GM23248 (cell line): ENCODE data around the gene HIVEP1. TPM values are rescaled to one million over a fixed set of nuclear protein-coding genes. Genes with fewer than 3 reads are reported as not detected.

Experiments
- DNase-seq: peaks from one replicate; pipeline ENCODE4 v3.0.0-alpha.2; 2015
- H2AFZ ChIP-seq: fragments of 200-600 bp; sonication (generic); 2 replicates; pipeline ENCODE4 v1.6.1; 2016; ENCODE audit warnings: antibody characterized with exemption
- H3F3A ChIP-seq: fragments of 200-600 bp; sonication (generic); 2 replicates; pipeline ENCODE4 v1.6.1; 2016; ENCODE audit warnings: mild to moderate bottlenecking, antibody characterized with exemption, mixed run types; ENCODE audit not compliant: insufficient read depth
- H3K27ac ChIP-seq: fragments of 200-600 bp; sonication (generic); 2 replicates; pipeline ENCODE4 v1.5.1; 2016; ENCODE audit warnings: mild to moderate bottlenecking
- H3K27me3 ChIP-seq: fragments of 200-600 bp; sonication (generic); replicated peaks from 2 replicates; pipeline ENCODE4 v1.6.1; 2016; ENCODE audit warnings: mild to moderate bottlenecking; ENCODE audit not compliant: insufficient read depth
- H3K36me3 ChIP-seq: fragments of 200-600 bp; sonication (generic); 2 replicates; pipeline ENCODE4 v1.6.1; 2016; ENCODE audit warnings: low read depth, mild to moderate bottlenecking
- H3K4me1 ChIP-seq: fragments of 200-600 bp; sonication (generic); 2 replicates; pipeline ENCODE4 v1.6.1; 2016; ENCODE audit warnings: mild to moderate bottlenecking; ENCODE audit not compliant: insufficient read depth
- H3K4me2 ChIP-seq: fragments of 200-600 bp; sonication (generic); one replicate; pipeline ENCODE4 v1.6.1; 2016; ENCODE audit warnings: mild to moderate bottlenecking; ENCODE audit not compliant: unreplicated experiment
- H3K4me3 ChIP-seq: fragments of 200-600 bp; sonication (generic); 2 replicates; pipeline ENCODE4 v1.5.1; 2016; ENCODE audit warnings: mild to moderate bottlenecking
- H3K79me2 ChIP-seq: fragments of 200-600 bp; sonication (generic); 2 replicates; pipeline ENCODE4 v1.6.1; 2016; ENCODE audit warnings: mild to moderate bottlenecking; ENCODE audit not compliant: insufficient read depth
- H3K9ac ChIP-seq: fragments of 200-600 bp; sonication (generic); 2 replicates; pipeline ENCODE4 v1.6.1; 2016; ENCODE audit warnings: mild to moderate bottlenecking
- H3K9me2 ChIP-seq: fragments of 200-600 bp; sonication (generic); 2 replicates; pipeline ENCODE4 v1.6.1; 2016; ENCODE audit warnings: mixed run types, mild to moderate bottlenecking, moderate library complexity; ENCODE audit not compliant: insufficient read depth
- H3K9me3 ChIP-seq: fragments of 200-600 bp; sonication (generic); one replicate; pipeline ENCODE4 v1.6.1; 2017; ENCODE audit warnings: low read depth
- H4K20me1 ChIP-seq: fragments of 200-600 bp; sonication (generic); 2 replicates; pipeline ENCODE4 v1.6.0; 2016; ENCODE audit not compliant: insufficient read depth
- EZH2 ChIP-seq: fragments of 200-600 bp; sonication (generic); IDR thresholded peaks from 2 replicates; pipeline ENCODE4 v1.6.1; 2018; ENCODE audit warnings: antibody characterized with exemption, mild to moderate bottlenecking; ENCODE audit not compliant: insufficient read depth, poor library complexity, severe bottlenecking
- EZH2phosphoT487 ChIP-seq: fragments of 200-600 bp; sonication (generic); IDR thresholded peaks from 2 replicates; pipeline ENCODE4 v1.6.1; 2018; ENCODE audit warnings: antibody characterized with exemption, moderate library complexity, mild to moderate bottlenecking, low read depth; ENCODE audit not compliant: insufficient read depth
- WGBS, 2 experiments: methylation state at CpG; one replicate each; pipeline ENCODE4 v1.1.6; 2015 to 2017; ENCODE audit warnings: low lambda C conversion rate in 2 of 2, low coverage in 1 of 2; ENCODE audit errors: missing lambda C conversion rate in 2 of 2; 5-methylcytosine and 5-hydroxymethylcytosine counted together
- in situ Hi-C: fragments of 300-500 bp; cut with MboI; formaldehyde crosslinking; loops from 2 replicates; pipeline ENCODE4 v1.15.0; 2020
- polyA plus RNA-seq: library from polyadenylated mRNA; unstranded; fragments of >200 nt; fragmentation: Nextera tagmentation; extraction: Ambion mirVana; gene quantifications from 2 replicates; pipeline ENCODE4 v1.2.1, GENCODE V29; 2016
- total RNA-seq: library from RNA; depleted of rRNA; stranded (reverse); fragments of >200 nt; shearing (Covaris generic); gene quantifications from 2 replicates; pipeline ENCODE4 v1.2.3, GENCODE V29; 2014

Gene HIVEP1
- total and polyA plus RNA-seq, 2 experiments from 2014 or later, result 3.3 to 7.1 TPM

- WGBS, 2 experiments, result 22 to 24% methylated on average over 3 of the region's 3 CpGs
- no peak overlapping the region for H3K9ac ChIP-seq
- H2AFZ ChIP-seq, result no peak overlapping the region
- H4K20me1 ChIP-seq, result no peaks in the 10 kb centered on the region
- no peak overlapping the region for H3K27ac ChIP-seq
- H3K27me3 ChIP-seq, result no peaks in the 10 kb centered on the region
- H3K79me2 ChIP-seq, result no peaks in the 10 kb centered on the region
- no peaks in the 10 kb centered on the region for H3K36me3 ChIP-seq
- no peaks in the 10 kb centered on the region for H3K9me3 ChIP-seq
- H3K4me2 ChIP-seq, result no peak overlapping the region
- 0 out of 2 replicates have a peak, but pooled peaks cover 8% of the 10 kb centered on the region for H3K4me1 ChIP-seq
- no peaks in the 10 kb centered on the region for H3F3A ChIP-seq
- no peak for TF ChIP-seq EZH2phosphoT487
- TF ChIP-seq EZH2, result no peak
- DNase-seq, result no peak
- in situ Hi-C loops, result no loop called here
- no peak overlapping the region for H3K4me3 ChIP-seq
- H3K9me2 ChIP-seq, result no peaks in the 10 kb centered on the region
Observed at GRCh38 chr6:12178521-12178920, 166.4 kb downstream of the HIVEP1 start.

GRCh38 chr6:12181481-12181880, 169.4 kb downstream of the HIVEP1 start:
- no peaks in the 10 kb centered on the region for H3K9me3 ChIP-seq
- in situ Hi-C loops, result no loop called here
- 94 to 96% methylated on average over 4 of the region's 4 CpGs for WGBS, 2 experiments
- H4K20me1 ChIP-seq, result no peaks in the 10 kb centered on the region
- no peaks in the 10 kb centered on the region for H3K79me2 ChIP-seq
- no peak overlapping the region for H3K4me3 ChIP-seq
- DNase-seq, result no peak
- H3K4me2 ChIP-seq, result no peak overlapping the region
- TF ChIP-seq EZH2phosphoT487 (no peak), EZH2 (no peak)
- no peaks in the 10 kb centered on the region for H3K36me3 ChIP-seq
- H3K27ac ChIP-seq, result no peak overlapping the region
- H3F3A ChIP-seq, result no peaks in the 10 kb centered on the region
- no peak overlapping the region for H2AFZ ChIP-seq
- no peaks in the 10 kb centered on the region for H3K9me2 ChIP-seq
- 0 out of 2 replicates have a peak, but pooled peaks cover 3% of the 10 kb centered on the region for H3K4me1 ChIP-seq
- H3K9ac ChIP-seq, result no peak overlapping the region
- no peaks in the 10 kb centered on the region for H3K27me3 ChIP-seq

- in situ Hi-C loops, result no loop called here
- DNase-seq, result peak; percentile 45
- H2AFZ ChIP-seq, result 0 out of 2 replicates have a peak overlapping the region, but pooled peaks have one; percentile 4
Observed at GRCh38 chr6:12182676-12183075, 170.6 kb downstream of the HIVEP1 start.

GRCh38 chr6:12185081-12185673, 173.1 kb downstream of the HIVEP1 start:
- Histone ChIP-seq H3K9ac (no peak overlapping the region), H3K79me2 (no peaks in the 10 kb centered on the region), H3K27me3 (no peaks in the 10 kb centered on the region), H3K4me3 (no peak overlapping the region), H3K36me3 (no peaks in the 10 kb centered on the region), H2AFZ (no peak overlapping the region), H3K9me2 (no peaks in the 10 kb centered on the region), H3K4me2 (no peak overlapping the region), H3F3A (no peaks in the 10 kb centered on the region), H4K20me1 (no peaks in the 10 kb centered on the region), H3K9me3 (no peaks in the 10 kb centered on the region), H3K4me1 (0 out of 2 replicates have a peak, but pooled peaks cover 3% of the 10 kb centered on the region), H3K27ac (no peak overlapping the region)
- in situ Hi-C loops, result no loop called here
- 90 to 95% methylated on average over 6 of the region's 6 CpGs for WGBS, 2 experiments
- TF ChIP-seq EZH2phosphoT487 (no peak), EZH2 (no peak)
- DNase-seq, result no peak

More at GRCh38 chr6:12182676-12183075, 170.6 kb downstream of the HIVEP1 start:
- H3K4me3 ChIP-seq, result no peak overlapping the region
- no peak for TF ChIP-seq EZH2phosphoT487
- no peak for TF ChIP-seq EZH2
- H3K4me1 ChIP-seq, result 0 out of 2 replicates have a peak, but pooled peaks cover 3% of the 10 kb centered on the region
- no peaks in the 10 kb centered on the region for H4K20me1 ChIP-seq
- H3K9ac ChIP-seq, result no peak overlapping the region
- no peak overlapping the region for H3K27ac ChIP-seq
- WGBS, 2 experiments, result 88 to 90% methylated on average over 5 of the region's 5 CpGs
- no peaks in the 10 kb centered on the region for H3K9me2 ChIP-seq
- H3K36me3 ChIP-seq, result no peaks in the 10 kb centered on the region
- no peaks in the 10 kb centered on the region for H3K79me2 ChIP-seq
- H3K9me3 ChIP-seq, result no peaks in the 10 kb centered on the region
- H3F3A ChIP-seq, result no peaks in the 10 kb centered on the region
- H3K4me2 ChIP-seq, result no peak overlapping the region
- H3K27me3 ChIP-seq, result no peaks in the 10 kb centered on the region

- WGBS, 2 experiments, result 71 to 72% methylated on average over 4 of the region's 4 CpGs
Observed at GRCh38 chr6:12186528-12186927, 174.4 kb downstream of the HIVEP1 start.

More at GRCh38 chr6:12186528-12186927, 174.4 kb downstream of the HIVEP1 start:
- Histone ChIP-seq H3K9me3 (no peaks in the 10 kb centered on the region), H3K79me2 (no peaks in the 10 kb centered on the region), H3K4me1 (0 out of 2 replicates have a peak, but pooled peaks cover 3% of the 10 kb centered on the region), H3F3A (no peaks in the 10 kb centered on the region), H4K20me1 (no peaks in the 10 kb centered on the region), H2AFZ (no peak overlapping the region), H3K36me3 (no peaks in the 10 kb centered on the region), H3K4me2 (no peak overlapping the region), H3K9me2 (no peaks in the 10 kb centered on the region), H3K4me3 (no peak overlapping the region), H3K27me3 (no peaks in the 10 kb centered on the region), H3K27ac (no peak overlapping the region), H3K9ac (no peak overlapping the region)
- no peak for DNase-seq
- TF ChIP-seq EZH2phosphoT487, result no peak
- no peak for TF ChIP-seq EZH2
- in situ Hi-C loops, result no loop called here
